HG02852 (cell line): ENCODE results near the gene PHF12.

Source experiments
- ATAC-seq: cut with Tn5 transposase; IDR thresholded peaks from one replicate; pipeline ENCODE4 v1.9.1; 2021; ENCODE audit warnings: mild to moderate bottlenecking, moderate library complexity; ENCODE audit not compliant: unreplicated experiment

The PHF12 gene

DNA sequence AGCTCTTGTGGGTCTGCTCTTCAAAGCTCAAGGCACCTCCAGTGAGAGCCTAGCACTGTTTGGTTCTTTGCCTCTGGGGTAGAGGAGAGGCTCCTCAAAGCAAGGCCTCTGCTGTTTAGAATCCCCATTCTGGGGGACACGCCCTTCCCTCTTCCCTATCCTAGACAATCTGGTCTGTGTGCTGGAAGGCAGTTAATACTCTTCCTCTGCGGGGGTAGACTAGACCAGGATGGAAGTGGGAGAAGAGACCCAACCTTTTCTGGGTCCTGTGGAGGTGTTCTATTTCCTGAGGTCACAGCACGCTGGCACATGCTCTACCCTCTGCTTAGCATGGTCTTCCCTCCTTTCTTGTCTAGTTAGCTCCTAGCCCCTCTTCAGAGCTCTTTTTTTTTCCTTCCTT is 88.8 kb downstream of the PHF12 start:
- ATAC-seq: no peak

- ATAC-seq: no peak
These were observed 89.7 kb downstream of the PHF12 start for GRCh38 chr17:28861393-28862203.

- no peak for ATAC-seq
These were observed 90.9 kb downstream of the PHF12 start for GRCh38 chr17:28860363-28860808.

- no peak for ATAC-seq
These were observed 92.4 kb downstream of the PHF12 start for GRCh38 chr17:28858801-28859355.

DNA sequence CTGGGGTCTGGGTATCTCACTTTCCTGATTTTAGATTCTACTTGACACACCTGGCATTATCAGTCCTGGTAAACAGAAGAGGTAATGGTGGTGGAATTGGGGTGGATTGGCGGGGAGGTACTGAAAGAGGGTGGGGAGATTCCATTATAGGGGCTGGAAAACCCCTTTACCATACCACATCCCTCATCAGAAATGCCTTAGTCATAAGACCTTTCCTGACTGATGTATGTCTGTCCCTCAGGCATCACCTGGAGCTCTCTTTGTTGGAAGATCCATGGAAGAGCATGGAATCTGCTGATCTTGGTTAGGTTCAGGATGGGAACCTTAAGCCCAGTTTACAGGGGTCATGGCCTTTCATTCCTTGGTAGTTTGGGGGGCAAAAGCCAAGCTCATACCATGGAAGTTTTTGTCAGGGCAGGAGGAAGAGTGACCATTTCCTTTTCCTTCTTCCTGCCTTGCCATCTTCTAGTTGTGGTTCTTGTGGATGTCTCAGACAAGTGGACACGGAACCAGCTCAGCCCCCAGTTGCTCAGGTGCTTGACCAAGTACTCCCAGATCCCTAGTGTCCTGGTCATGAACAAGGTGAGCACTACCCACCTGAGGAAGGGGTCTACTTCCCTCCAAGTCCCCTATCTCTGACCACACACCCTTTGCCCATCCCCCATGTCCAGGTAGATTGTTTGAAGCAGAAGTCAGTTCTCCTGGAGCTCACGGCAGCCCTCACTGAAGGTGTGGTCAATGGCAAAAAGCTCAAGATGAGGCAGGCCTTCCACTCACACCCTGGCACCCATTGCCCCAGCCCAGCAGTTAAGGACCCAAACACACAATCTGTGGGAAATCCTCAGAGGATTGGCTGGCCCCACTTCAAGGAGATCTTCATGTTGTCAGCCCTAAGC is 93.2 kb downstream of the PHF12 start:
- no peak for ATAC-seq

DNA sequence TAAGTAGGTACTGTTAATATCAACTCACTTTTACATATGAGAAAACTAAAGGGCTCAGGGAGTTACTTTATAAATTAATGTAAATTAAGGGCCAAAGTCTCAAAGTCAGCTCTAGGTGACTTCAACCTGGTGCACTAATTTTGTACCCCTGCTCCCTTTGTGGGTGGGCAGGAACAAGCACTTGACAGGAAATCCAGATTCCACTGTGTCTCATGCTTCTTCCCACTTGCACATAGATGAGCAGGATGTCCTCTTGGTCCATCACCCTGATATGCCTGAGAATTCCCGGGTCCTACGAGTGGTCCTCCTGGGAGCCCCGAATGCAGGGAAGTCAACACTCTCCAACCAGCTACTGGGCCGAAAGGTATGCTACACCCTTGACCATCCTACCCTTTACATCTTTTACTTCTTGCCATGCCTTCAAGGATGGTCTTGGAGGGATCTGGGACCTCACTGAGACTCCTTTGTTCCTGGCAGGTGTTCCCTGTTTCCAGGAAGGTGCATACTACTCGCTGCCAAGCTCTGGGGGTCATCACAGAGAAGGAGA is 95.2 kb downstream of the PHF12 start:
- ATAC-seq: no peak

DNA sequence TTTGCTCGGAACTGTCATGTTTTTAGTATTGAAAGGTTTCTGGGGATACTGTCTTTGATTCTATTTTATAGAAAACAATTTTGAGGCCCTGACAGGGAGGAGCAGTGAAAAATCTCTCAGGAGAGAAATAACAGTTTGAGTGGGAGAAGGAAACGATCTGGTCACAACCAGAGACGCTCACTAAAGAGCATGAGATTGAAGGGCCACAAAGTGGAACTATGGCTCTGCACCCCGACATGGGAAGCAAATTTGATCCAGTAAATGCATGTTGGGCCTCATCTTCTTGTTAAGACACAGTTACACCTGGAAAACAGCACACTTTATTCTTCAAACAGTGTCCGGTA is 96.0 kb downstream of the PHF12 start:
- ATAC-seq: no peak
